Measurements from ENCODE around the gene ERP44.

- no peak for TF ChIP-seq POLR2AphosphoS5 (IDR thresholded peaks at IDR 0.05; ENCODE audit: low read depth)
- TF ChIP-seq CTCF (IDR thresholded peaks at IDR 0.05; ENCODE audit: insufficient read depth, low read length), result no peak
- TF ChIP-seq REST (IDR thresholded peaks at IDR 0.05; ENCODE audit: insufficient replicate concordance, low read depth), result no peak
- no peak for TF ChIP-seq GABPA (IDR thresholded peaks at IDR 0.05; ENCODE audit: low read depth)
These were observed 112.2 kb downstream of the ERP44 start for GRCh38 chr9:99986642-99987041.
